HCT116 (cell line): ENCODE data around the gene ZNF445.

Experiments
- CTCF ChIP-seq, 3 experiments: fragments of 200-600 bp in 1 of 3; sonication (generic) in 1 of 3; IDR thresholded peaks in 2 of 3; conservative IDR thresholded peaks in 1 of 3; 2 replicates each; pipeline ENCODE4 v1.5.1; 2012 to 2017; ENCODE audit warnings: low read depth in 2 of 3, low read length in 2 of 3, antibody characterized with exemption in 1 of 3, borderline replicate concordance in 1 of 3, control low read depth in 1 of 3, mild to moderate bottlenecking in 1 of 3, mixed read lengths in 1 of 3, mixed run types in 1 of 3, moderate library complexity in 1 of 3; ENCODE audit not compliant: insufficient read depth in 1 of 3
- EZH2 ChIP-seq: fragments of 200-600 bp; sonication (generic); IDR thresholded peaks from 2 replicates; pipeline ENCODE4 v1.6.1; 2017; ENCODE audit warnings: antibody characterized with exemption, mixed run types
- EZH2phosphoT487 ChIP-seq: fragments of 200-600 bp; IDR thresholded peaks from 2 replicates; pipeline ENCODE4 v1.6.1; 2018; ENCODE audit warnings: antibody characterized with exemption, borderline replicate concordance
- MAX ChIP-seq: IDR thresholded peaks from 2 replicates; pipeline ENCODE4 v1.6.1; 2012
- POLR2A ChIP-seq: IDR thresholded peaks from 2 replicates; pipeline ENCODE4 v1.7.0; 2011; ENCODE audit warnings: borderline replicate concordance; ENCODE audit not compliant: insufficient read depth, insufficient read length; ENCODE audit errors: extremely low read depth
- POLR2AphosphoS5 ChIP-seq: IDR thresholded peaks from 2 replicates; pipeline ENCODE4 v1.6.1; 2011; ENCODE audit warnings: mild to moderate bottlenecking, low read depth, low read length, moderate library complexity
- REST ChIP-seq: IDR thresholded peaks from 2 replicates; pipeline ENCODE4 v1.6.1; 2012; ENCODE audit warnings: low read depth
- SP1 ChIP-seq: IDR thresholded peaks from 2 replicates; pipeline ENCODE4 v1.6.1; 2012; ENCODE audit warnings: low read depth

- TF ChIP-seq CTCF (IDR thresholded peaks at IDR 0.05 in 2 of 3, conservative IDR thresholded peaks at IDR 0.05 in 1 of 3; ENCODE audit: borderline replicate concordance in 1 of 3, insufficient read depth in 1 of 3, low read depth in 2 of 3, low read length in 2 of 3), result no peak
- TF ChIP-seq REST, result no peak
- no peak for TF ChIP-seq EZH2phosphoT487
- TF ChIP-seq POLR2A, result no peak
- no peak for TF ChIP-seq SP1
- TF ChIP-seq EZH2, result no peak
- no peak for TF ChIP-seq MAX
- TF ChIP-seq POLR2AphosphoS5, result no peak
Observed at GRCh38 chr3:44451441-44451840, 26.0 kb downstream of the ZNF445 start.
